A549 (cell line): Measurements from ENCODE around the gene MAMLD1. TPM values are rescaled to one million over a fixed set of nuclear protein-coding genes. Genes with fewer than 3 reads are reported as not detected.
A peak's percentile ranks its signal among the peaks of the same experiment; 100 is the strongest.

Source experiments
- ATAC-seq, 2 experiments: fragments of 200-7000 bp in 1 of 2; fragments of >200 bp in 1 of 2; cut with Nextera tagmentation in 1 of 2; cut with Tn5 transposase in 1 of 2; 3 replicates each; pipeline versions ENCODE4 v1.8.0 to v1.9.1; 2018 to 2020; ENCODE audit warnings: mild to moderate bottlenecking in 1 of 2, moderate library complexity in 1 of 2
- CTCF ChIA-PET: fragments of 300-600 bp; sonication (Branson Sonifier 250); formaldehyde crosslinking; extraction: SDS; loops from one replicate; lab custom pipeline; 2021; ENCODE audit warnings: antibody characterized with exemption, inconsistent platforms; lab: Yijun Ruan, JAX
- POLR2A ChIA-PET: fragments of 350-600 bp; formaldehyde crosslinking; extraction: SDS; loops from one replicate; lab custom pipeline; 2021; ENCODE audit warnings: antibody characterized with exemption, inconsistent platforms; lab: Yijun Ruan, JAX
- DNase-seq, 2 experiments: peaks; one replicate each; pipeline versions ENCODE4 v3.0.0 to v3.0.0-alpha.2; 2011 to 2016; ENCODE audit warnings: low read depth in 1 of 2, low spot score in 1 of 2
- FAIRE-seq: peaks from 2 replicates; lab custom pipeline; 2011; peaks lifted over from hg19 to GRCh38; lab: Jason Lieb, UNC
- H3K27ac ChIP-seq, 2 experiments: fragments of >200 bp; sonication (Bioruptor Twin); formaldehyde crosslinking; 3 replicates each; pipeline ENCODE4 v1.5.1; 2016 to 2017
- H3K4me1 ChIP-seq: fragments of >200 bp; sonication (Bioruptor Twin); formaldehyde crosslinking; 3 replicates; pipeline ENCODE4 v1.6.1; 2016
- H3K4me2 ChIP-seq: fragments of >200 bp; sonication (Bioruptor Twin); formaldehyde crosslinking; 3 replicates; pipeline ENCODE4 v1.6.1; 2016
- H3K4me3 ChIP-seq: fragments of >200 bp; sonication (Bioruptor Twin); formaldehyde crosslinking; 3 replicates; pipeline ENCODE4 v1.5.1; 2016
- H3K9me3 ChIP-seq: fragments of >200 bp; sonication (Bioruptor Twin); formaldehyde crosslinking; 3 replicates; pipeline ENCODE4 v1.6.1; 2016
- CBX8 ChIP-seq: fragments of 200-600 bp; sonication (generic); IDR thresholded peaks from 2 replicates; pipeline ENCODE4 v1.6.1; 2016
- CHD4 ChIP-seq: fragments of 200-600 bp; sonication (generic); IDR thresholded peaks from 2 replicates; pipeline ENCODE4 v1.6.1; 2016; ENCODE audit warnings: antibody characterized with exemption, mild to moderate bottlenecking, borderline replicate concordance
- CTCF ChIP-seq: fragments of >200 bp; sonication (Bioruptor Twin); formaldehyde crosslinking; IDR thresholded peaks from 3 replicates; pipeline ENCODE4 v1.5.1; 2016
- EHF ChIP-seq: fragments of 250-450 bp; sonication (Bioruptor Pico); IDR thresholded peaks from 2 replicates; pipeline ENCODE4 v1.5.0; 2020; ENCODE audit warnings: mild to moderate bottlenecking
- FOSB ChIP-seq: fragments of 250-450 bp; sonication (Bioruptor Pico); IDR thresholded peaks from 2 replicates; pipeline ENCODE4 v1.5.0; 2020; ENCODE audit warnings: mild to moderate bottlenecking, moderate library complexity
- FOSL2 ChIP-seq, 2 experiments: fragments of 450-650 bp in 1 of 2; fragments of >200 bp in 1 of 2; sonication (Bioruptor Twin) in 1 of 2; formaldehyde crosslinking; IDR thresholded peaks; 2 replicates each; pipeline versions ENCODE4 v1.5.0 to v1.6.1; 2016 to 2020; ENCODE audit warnings: mild to moderate bottlenecking in 1 of 2, moderate library complexity in 1 of 2
- HDAC2 ChIP-seq: fragments of 200-600 bp; sonication (generic); IDR thresholded peaks from 2 replicates; pipeline ENCODE4 v1.6.1; 2016
- HES2 ChIP-seq: fragments of >200 bp; sonication (Bioruptor Twin); formaldehyde crosslinking; IDR thresholded peaks from 2 replicates; pipeline ENCODE4 v1.6.1; 2016
- HEYL ChIP-seq: fragments of 250-450 bp; sonication (Bioruptor Pico); IDR thresholded peaks from 2 replicates; pipeline ENCODE4 v1.8.0; 2021; ENCODE audit warnings: mild to moderate bottlenecking, moderate library complexity
- HMGXB4 ChIP-seq: fragments of 250-450 bp; sonication (Bioruptor Pico); IDR thresholded peaks from 2 replicates; pipeline ENCODE4 v1.5.0; 2021; ENCODE audit warnings: mild to moderate bottlenecking, moderate library complexity, borderline replicate concordance
- HOXB13 ChIP-seq: fragments of 250-450 bp; sonication (Bioruptor Pico); IDR thresholded peaks from 2 replicates; pipeline ENCODE4 v1.5.0; 2020; ENCODE audit warnings: low read depth, mild to moderate bottlenecking, moderate library complexity
- JUNB ChIP-seq: fragments of >200 bp; sonication (Bioruptor Twin); formaldehyde crosslinking; IDR thresholded peaks from 2 replicates; pipeline ENCODE4 v1.6.1; 2016
- KDM5A ChIP-seq: fragments of 200-600 bp; sonication (generic); IDR thresholded peaks from 2 replicates; pipeline ENCODE4 v1.6.1; 2016; ENCODE audit warnings: antibody characterized with exemption, mild to moderate bottlenecking
- MAFK ChIP-seq: fragments of 450-650 bp; IDR thresholded peaks from 2 replicates; pipeline ENCODE4 v1.6.1; 2014; ENCODE audit not compliant: partially characterized antibody
- MYC ChIP-seq: IDR thresholded peaks from 2 replicates; pipeline ENCODE4 v1.6.1; 2012; ENCODE audit warnings: mild to moderate bottlenecking, inconsistent platforms, low read length, improper control_type of control experiment, borderline replicate concordance
- NR3C1 ChIP-seq: fragments of >200 bp; sonication (Bioruptor Twin); formaldehyde crosslinking; IDR thresholded peaks from 3 replicates; pipeline ENCODE4 v1.6.1; 2017
- PHF8 ChIP-seq: fragments of 200-600 bp; sonication (generic); IDR thresholded peaks from 2 replicates; pipeline ENCODE4 v1.6.1; 2016; ENCODE audit warnings: low read depth, mild to moderate bottlenecking, antibody characterized with exemption, moderate library complexity, borderline replicate concordance
- RAD21 ChIP-seq, 2 experiments: fragments of >200 bp in 1 of 2; sonication (Bioruptor Twin) in 1 of 2; formaldehyde crosslinking in 1 of 2; IDR thresholded peaks in 1 of 2; conservative IDR thresholded peaks in 1 of 2; 2 replicates in 1 of 2; 3 replicates in 1 of 2; pipeline ENCODE4 v1.6.1; 2012 to 2018; ENCODE audit warnings: inconsistent platforms in 1 of 2
- RCOR1 ChIP-seq: fragments of 150-350 bp; IDR thresholded peaks from 2 replicates; pipeline ENCODE4 v1.6.1; 2014; ENCODE audit warnings: antibody characterized with exemption, low read length, low read depth
- RFX5 ChIP-seq: fragments of 450-650 bp; IDR thresholded peaks from 2 replicates; pipeline ENCODE4 v1.7.1; 2014; ENCODE audit warnings: antibody characterized with exemption, mild to moderate bottlenecking, moderate library complexity
- RNF2 ChIP-seq: fragments of 200-600 bp; sonication (generic); IDR thresholded peaks from 2 replicates; pipeline ENCODE4 v1.6.1; 2016; ENCODE audit warnings: low read depth, mild to moderate bottlenecking, antibody characterized with exemption, moderate library complexity, borderline replicate concordance
- SMC3 ChIP-seq: fragments of >200 bp; sonication (Bioruptor Twin); formaldehyde crosslinking; IDR thresholded peaks from 3 replicates; pipeline ENCODE4 v1.6.1; 2018; ENCODE audit warnings: inconsistent platforms
- TP53 ChIP-seq: fragments of 250-450 bp; sonication (Bioruptor Pico); IDR thresholded peaks from 2 replicates; pipeline ENCODE4 v1.5.0; 2021; ENCODE audit warnings: mild to moderate bottlenecking, moderate library complexity
- USF2 ChIP-seq: fragments of 450-650 bp; IDR thresholded peaks from 2 replicates; pipeline ENCODE4 v1.6.1; 2014; ENCODE audit warnings: antibody characterized with exemption
- ZC3H11A ChIP-seq: fragments of 450-650 bp; IDR thresholded peaks from 2 replicates; pipeline ENCODE4 v1.6.1; 2014; ENCODE audit warnings: antibody characterized with exemption, mild to moderate bottlenecking
- ZNF302 ChIP-seq: fragments of 250-450 bp; sonication (Bioruptor Pico); IDR thresholded peaks from 2 replicates; pipeline ENCODE4 v1.9.0; 2021; ENCODE audit warnings: inconsistent platforms, mild to moderate bottlenecking, moderate library complexity
- ZSCAN20 ChIP-seq: fragments of 250-450 bp; sonication (Bioruptor Pico); IDR thresholded peaks from 2 replicates; pipeline ENCODE4 v1.8.0; 2022; ENCODE audit warnings: mild to moderate bottlenecking, moderate library complexity
- WGBS: methylation state at CpG from one replicate; pipeline ENCODE4 v1.1.6; 2017; ENCODE audit errors: missing lambda C conversion rate; 5-methylcytosine and 5-hydroxymethylcytosine counted together
- polyA plus RNA-seq, 4 experiments: library from polyadenylated mRNA; depleted of rRNA in 3 of 4; stranded (reverse); fragments of >200 nt; fragmentation: RNase III in 1 of 4; extraction: RNeasy Plus Mini Kit Qiagen cat#74134 plus additional on column Dnase treatment in 1 of 4; gene quantifications; 2 replicates in 3 of 4; 3 replicates in 1 of 4; pipeline ENCODE4 v1.2.3, GENCODE V29; 2011 to 2017
- TF ChIP-seq, protein P1 (sequence below): fragments of 150-350 bp; IDR thresholded peaks from 2 replicates; pipeline ENCODE4 v1.6.1; 2014; ENCODE audit warnings: low read depth, mild to moderate bottlenecking, low read length
- TF ChIP-seq, protein P2 (sequence below): IDR thresholded peaks from 2 replicates; pipeline ENCODE4 v1.6.1; 2012; ENCODE audit warnings: low read depth, borderline replicate concordance

The MAMLD1 gene
- polyA plus RNA-seq, 2 of the 4 experiments (the other 2 are of a cell fraction), result 1.2 to 2.3 TPM

- no peak for DNase-seq
- TF ChIP-seq USF2 (no peak), HEYL (CRISPR knock-in tag) (no peak), RCOR1 (no peak), KDM5A (no peak), EHF (no peak), NR3C1 (no peak), HOXB13 (CRISPR knock-in tag) (no peak), CTCF (no peak), HMGXB4 (CRISPR knock-in tag) (no peak), FOSB (no peak), ZNF302 (no peak), FOSL2 (IDR thresholded peaks at IDR 0.05) (no peak), FOSL2 (CRISPR knock-in tag; IDR thresholded peaks at IDR 0.05) (no peak), RFX5 (no peak), CBX8 (no peak), SMC3 (no peak), TP53 (CRISPR knock-in tag) (no peak), HES2 (no peak)
- TF ChIP-seq, protein P1, sequence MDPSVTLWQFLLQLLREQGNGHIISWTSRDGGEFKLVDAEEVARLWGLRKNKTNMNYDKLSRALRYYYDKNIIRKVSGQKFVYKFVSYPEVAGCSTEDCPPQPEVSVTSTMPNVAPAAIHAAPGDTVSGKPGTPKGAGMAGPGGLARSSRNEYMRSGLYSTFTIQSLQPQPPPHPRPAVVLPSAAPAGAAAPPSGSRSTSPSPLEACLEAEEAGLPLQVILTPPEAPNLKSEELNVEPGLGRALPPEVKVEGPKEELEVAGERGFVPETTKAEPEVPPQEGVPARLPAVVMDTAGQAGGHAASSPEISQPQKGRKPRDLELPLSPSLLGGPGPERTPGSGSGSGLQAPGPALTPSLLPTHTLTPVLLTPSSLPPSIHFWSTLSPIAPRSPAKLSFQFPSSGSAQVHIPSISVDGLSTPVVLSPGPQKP, result no peak
- TF ChIP-seq, protein P2, sequence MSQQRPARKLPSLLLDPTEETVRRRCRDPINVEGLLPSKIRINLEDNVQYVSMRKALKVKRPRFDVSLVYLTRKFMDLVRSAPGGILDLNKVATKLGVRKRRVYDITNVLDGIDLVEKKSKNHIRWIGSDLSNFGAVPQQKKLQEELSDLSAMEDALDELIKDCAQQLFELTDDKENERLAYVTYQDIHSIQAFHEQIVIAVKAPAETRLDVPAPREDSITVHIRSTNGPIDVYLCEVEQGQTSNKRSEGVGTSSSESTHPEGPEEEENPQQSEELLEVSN, result no peak
- CTCF ChIA-PET, result no interaction called here
- Histone ChIP-seq H3K4me3 (no peak overlapping the region), H3K4me2 (no peak overlapping the region), H3K27ac (no peak overlapping the region), H3K4me1 (no peaks in the 10 kb centered on the region), H3K9me3 (no peaks in the 10 kb centered on the region)
- no peak for ATAC-seq
- POLR2A ChIA-PET, result no interaction called here
- WGBS, result 92% methylated on average over 1 of the region's 1 CpG
- FAIRE-seq, result no peak
These were observed 83.9 kb downstream of the MAMLD1 start for GRCh38 chrX:150446995-150447394.

DNA sequence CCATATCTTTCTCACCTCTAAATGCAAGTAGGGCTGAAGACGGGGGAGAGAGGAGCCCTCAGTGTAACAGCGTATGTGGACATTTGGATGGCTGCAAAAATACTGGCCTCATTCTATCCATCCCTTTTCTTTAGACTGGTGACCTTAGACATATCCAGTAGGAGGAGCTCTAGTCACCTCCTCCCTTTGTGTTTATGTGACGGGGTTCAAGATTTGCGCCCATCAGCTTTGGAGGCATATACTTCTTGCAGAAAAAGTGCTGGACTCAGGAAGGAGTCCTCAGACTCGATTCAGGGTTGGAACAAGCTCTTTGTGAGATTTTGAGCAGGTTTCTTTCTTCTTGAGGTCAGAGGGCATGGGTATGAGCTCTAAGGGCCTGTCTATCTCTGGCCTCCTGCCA lies 86.2 kb downstream of the MAMLD1 start:
- ATAC-seq, result 0 out of 6 replicates have a peak, but pooled peaks of 1 of the 2 experiments have one; percentile 43
- no peaks in the 10 kb centered on the region for H3K9me3 ChIP-seq
- H3K4me3 ChIP-seq, result no peak overlapping the region
- ChIA-PET POLR2A (no interaction called here), CTCF (interaction anchor here (1.0 kb wide), 1 partner anchor 9 kb away, joined by 3 read pairs; no protein-coding TSS in a partner anchor)
- DNase-seq, result peak in 1 of 2 experiments; percentile 2
- no peak overlapping the region for H3K27ac ChIP-seq
- 88% methylated on average over 4 of the region's 5 CpGs for WGBS
- H3K4me2 ChIP-seq, result no peak overlapping the region
- no peaks in the 10 kb centered on the region for H3K4me1 ChIP-seq
- no peak for FAIRE-seq
- no peak for TF ChIP-seq CHD4
- TF ChIP-seq, protein P2, result no peak
- TF ChIP-seq MAFK, result no peak
- TF ChIP-seq MYC, result no peak
- TF ChIP-seq ZC3H11A, result no peak
- TF ChIP-seq CTCF, result peak; percentile 13; the same call in 1 of the 3 replicates
- no peak for TF ChIP-seq RNF2
- TF ChIP-seq HDAC2, result no peak
- TF ChIP-seq JUNB, result no peak
- TF ChIP-seq ZSCAN20 (CRISPR knock-in tag), result no peak
- no peak for TF ChIP-seq SMC3
- no peak for TF ChIP-seq PHF8
- TF ChIP-seq RAD21 (conservative IDR thresholded peaks at IDR 0.05 in 1 of 2, IDR thresholded peaks at IDR 0.05 in 1 of 2), result 0 out of 5 replicates have a peak, but pooled peaks of 1 of the 2 experiments have one; percentile 13
